GM12891 (cell line): ENCODE data around the gene CTSL.

Experiments used
- POLR2A ChIP-seq: IDR thresholded peaks from 2 replicates; pipeline ENCODE4 v1.6.1; 2011; ENCODE audit warnings: low read depth, low read length, control low read depth
- POLR2AphosphoS5 ChIP-seq: IDR thresholded peaks from 2 replicates; pipeline ENCODE4 v1.6.1; 2011; ENCODE audit warnings: low read depth, low read length, control low read depth
- TAF1 ChIP-seq: IDR thresholded peaks from 2 replicates; pipeline ENCODE4 v1.6.1; 2011; ENCODE audit warnings: low read depth, low read length, control low read depth

GRCh38 chr9:87760529-87760928, 34.6 kb downstream of the CTSL start:
- no peak for TF ChIP-seq POLR2AphosphoS5
- no peak for TF ChIP-seq TAF1
- no peak for TF ChIP-seq POLR2A
